Activated CD4-positive, alpha-beta T cell treated with anti-CD3 and anti-CD28 coated beads, Interleukin-2, Interleukin-4, amounts not matched to agents 100 ng/mL and 50 ng/mL, durations not matched to agents 16 hours and 8 hours (primary cell): ENCODE results near the gene AHDC1.

Experiments
- DNase-seq: peaks from one replicate; pipeline ENCODE4 v3.0.0-alpha.2; 2020; ENCODE audit warnings: low spot score

The AHDC1 gene

GRCh38 chr1:27584453-27584852, 19.5 kb downstream of the AHDC1 start:
- no peak for DNase-seq

GRCh38 chr1:27583479-27583878, 20.5 kb downstream of the AHDC1 start:
- no peak for DNase-seq

DNA sequence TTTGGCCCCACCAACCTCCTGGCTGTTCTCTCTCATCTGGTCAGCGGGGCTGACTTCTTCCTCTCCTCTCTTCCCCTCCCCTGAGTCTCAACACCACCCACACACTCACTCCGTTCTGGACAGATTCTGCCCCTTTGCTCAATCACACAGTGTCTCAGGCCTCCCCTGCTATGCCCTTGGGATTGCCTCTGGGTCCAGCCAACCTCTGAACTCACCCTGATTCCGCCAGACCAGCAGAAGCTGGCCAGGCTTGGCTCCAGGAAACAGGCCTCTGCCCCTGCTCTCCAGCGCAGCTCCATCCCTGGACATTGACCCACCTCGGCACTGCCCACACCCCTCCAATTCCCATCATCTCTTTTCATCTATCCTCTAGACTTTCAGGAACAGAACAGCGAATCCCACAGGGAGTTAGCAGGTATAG, 22.1 kb downstream of the AHDC1 start:
- no peak for DNase-seq

DNA sequence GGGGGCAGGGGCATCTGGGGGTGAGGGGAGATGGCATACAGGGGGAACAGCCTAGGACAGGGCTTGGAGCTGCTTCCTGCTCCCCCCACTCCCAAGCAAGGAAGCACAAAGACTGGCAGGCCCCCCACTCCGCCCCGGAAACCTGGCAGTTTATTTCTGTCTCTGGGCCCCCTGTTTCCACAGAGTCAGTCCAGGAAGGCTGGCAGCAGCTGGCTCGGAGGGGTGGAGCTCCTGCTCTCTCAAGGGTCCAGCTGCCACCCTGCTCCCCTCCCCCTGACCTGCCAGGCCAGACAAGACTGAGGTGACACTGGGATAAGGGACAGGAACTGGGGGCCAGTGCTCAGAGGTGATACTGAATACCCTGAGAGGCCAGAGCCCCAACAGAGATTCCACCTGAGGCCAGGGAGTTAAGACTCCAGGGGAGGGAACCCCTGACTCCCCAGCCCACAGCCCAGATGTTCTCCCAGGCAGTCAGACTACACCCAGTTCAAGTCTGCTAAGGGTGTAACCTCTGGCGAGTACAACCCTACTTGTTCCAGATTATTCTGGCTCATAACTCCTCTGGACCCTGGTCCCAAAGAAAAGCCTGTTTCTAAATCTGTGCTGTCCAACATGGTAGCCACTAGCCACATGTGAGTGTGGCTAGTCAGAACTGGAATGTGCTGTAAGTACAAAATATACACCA, 26.3 kb downstream of the AHDC1 start:
- no peak for DNase-seq

GRCh38 chr1:27576806-27577227, 27.1 kb downstream of the AHDC1 start:
- DNase-seq: no peak

DNA sequence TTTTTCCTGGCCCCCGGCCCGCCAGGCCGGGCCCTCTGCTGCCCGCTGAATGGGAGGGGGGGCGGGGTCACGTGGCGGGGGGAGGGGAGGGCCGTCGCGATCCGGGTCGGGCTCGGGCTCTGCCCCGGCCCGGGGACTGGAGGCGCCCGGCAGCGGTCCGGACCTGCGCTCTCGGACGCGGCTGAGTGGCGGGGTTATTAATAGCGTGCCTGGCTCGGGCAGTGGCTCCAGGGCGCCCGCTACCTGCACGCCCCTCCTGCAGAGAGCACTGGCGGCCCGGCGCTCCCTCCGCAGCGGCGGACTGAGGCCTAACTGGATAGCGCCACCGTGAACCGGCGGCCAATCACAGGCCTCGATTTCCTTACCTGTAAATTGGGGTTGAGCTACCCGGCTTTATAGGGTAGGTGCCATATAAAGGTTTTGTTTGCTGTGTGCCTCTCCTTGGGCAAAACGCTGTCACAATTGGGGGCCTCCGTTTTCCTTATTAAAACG, 28.1 kb downstream of the AHDC1 start:
- no peak for DNase-seq

GRCh38 chr1:27574871-27575831, 28.8 kb downstream of the AHDC1 start:
- DNase-seq: no peak

GRCh38 chr1:27574001-27574781, 29.8 kb downstream of the AHDC1 start:
- no peak for DNase-seq

DNA sequence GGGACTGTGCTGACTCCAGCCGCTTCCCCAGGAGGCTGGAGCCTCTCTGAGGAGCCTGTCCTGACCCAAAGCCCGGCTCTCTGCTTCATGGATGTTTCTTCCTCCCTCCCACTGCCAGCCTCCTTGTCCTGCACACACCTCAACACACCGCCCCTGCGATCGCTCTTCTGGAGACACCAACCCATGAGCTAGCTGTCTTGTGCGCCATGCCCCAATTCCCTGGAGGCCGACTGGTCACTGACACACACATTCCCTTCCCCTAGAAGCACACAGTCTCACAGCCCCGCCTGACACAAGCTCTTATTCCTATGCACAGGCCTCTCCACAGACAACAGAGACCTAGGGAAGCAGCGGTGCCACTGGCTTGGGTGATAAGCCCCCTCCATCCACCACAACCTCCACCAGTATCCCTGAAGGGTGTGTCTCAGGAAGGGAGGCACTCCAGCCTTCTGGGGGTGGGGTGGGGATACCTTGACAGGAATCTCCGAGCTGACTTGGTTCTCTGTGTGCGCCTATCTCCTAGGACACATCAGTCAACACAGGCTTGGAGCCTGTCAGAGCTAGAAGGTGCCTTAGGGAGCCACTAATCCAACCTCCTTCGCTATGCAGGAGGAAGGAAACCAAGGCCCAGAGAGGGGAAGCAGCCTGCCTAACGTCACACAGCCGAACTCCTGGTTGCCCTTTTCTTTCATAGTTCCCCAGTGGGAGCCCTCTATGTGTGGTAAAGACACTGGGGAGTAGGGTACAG, 31.1 kb downstream of the AHDC1 start:
- DNase-seq: no peak

DNA sequence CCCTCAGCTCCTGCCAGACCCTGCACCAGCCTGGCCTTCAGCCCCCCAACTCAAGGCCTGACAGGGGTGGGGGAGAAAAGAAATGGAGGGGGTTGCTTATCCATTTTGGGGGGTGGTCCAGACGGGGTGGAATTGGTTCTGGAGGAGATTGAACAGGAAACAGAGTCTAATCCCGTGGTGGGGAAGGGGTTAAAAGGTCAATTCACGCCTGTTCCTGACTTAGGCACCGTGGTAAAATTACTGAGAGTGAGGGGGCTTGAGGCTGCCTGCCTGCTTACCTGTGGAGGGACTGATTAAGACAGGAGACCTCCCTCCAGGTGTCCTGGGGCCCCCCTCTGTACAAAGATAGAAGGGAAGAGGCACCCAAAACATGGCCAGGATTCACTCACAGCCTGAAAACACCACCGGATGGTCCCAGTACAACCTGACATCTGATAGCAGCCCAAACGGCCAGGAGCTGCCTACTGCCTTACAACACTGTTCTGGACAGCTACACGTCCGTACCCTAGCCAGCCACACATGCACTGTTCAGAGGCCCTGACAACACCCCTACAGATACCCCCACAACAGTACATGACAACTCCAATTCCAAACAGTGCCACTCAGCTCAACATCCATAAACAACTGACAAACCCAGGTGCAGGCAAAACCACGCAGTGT, 31.8 kb downstream of the AHDC1 start:
- DNase-seq: no peak

- no peak for DNase-seq
Measured at GRCh38 chr1:27571439-27572018, 32.4 kb downstream of the AHDC1 start.

DNA sequence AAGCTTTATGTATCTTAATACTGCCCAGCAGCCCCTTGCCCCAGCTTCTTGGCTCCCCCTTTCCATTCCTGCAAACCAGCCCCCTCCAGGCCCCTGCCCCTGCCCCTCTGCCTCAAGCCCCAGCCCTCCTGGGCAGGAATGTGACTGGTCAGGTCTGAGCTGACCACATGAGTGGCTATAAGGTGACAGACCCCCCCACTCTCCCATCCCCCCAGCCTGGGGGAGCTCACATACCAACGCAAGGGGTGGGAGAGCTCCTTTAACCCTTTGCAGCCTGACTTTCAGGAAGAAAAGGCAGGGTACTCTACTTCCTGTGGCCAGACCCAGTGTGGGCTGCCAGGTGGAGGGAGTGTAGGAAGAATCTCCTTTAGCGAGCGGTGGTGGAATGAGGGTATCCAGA, 33.2 kb downstream of the AHDC1 start:
- no peak for DNase-seq

DNA sequence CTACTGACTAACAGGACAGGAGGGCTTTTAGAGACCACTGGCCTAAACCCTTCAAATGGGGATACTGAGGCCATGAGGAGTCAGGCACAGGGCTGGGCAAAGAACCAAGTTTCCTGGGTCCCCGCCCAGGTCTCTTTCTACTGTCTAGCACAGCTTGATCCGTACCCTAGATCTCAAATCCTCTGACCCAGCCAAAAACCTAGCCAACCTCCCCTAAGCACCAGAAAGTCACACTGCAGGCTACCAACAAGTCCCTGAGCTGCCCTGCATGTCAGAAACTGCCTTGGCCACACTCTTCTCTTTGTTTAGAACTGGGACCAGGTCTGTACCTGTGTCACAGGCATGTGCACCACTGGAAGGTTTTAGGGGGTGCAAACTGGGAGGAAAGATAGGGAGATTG, 33.6 kb downstream of the AHDC1 start:
- DNase-seq: no peak

- no peak for DNase-seq
Measured at GRCh38 chr1:27569506-27570291, 34.2 kb downstream of the AHDC1 start.

GRCh38 chr1:27569088-27569460, 34.9 kb downstream of the AHDC1 start:
- no peak for DNase-seq

GRCh38 chr1:27568300-27569087, 35.5 kb downstream of the AHDC1 start:
- peak; percentile 95 for DNase-seq

- no peak for DNase-seq
Measured at GRCh38 chr1:27567971-27568299, 36.0 kb downstream of the AHDC1 start.

GRCh38 chr1:27567146-27567526, 36.8 kb downstream of the AHDC1 start:
- no peak for DNase-seq

DNA sequence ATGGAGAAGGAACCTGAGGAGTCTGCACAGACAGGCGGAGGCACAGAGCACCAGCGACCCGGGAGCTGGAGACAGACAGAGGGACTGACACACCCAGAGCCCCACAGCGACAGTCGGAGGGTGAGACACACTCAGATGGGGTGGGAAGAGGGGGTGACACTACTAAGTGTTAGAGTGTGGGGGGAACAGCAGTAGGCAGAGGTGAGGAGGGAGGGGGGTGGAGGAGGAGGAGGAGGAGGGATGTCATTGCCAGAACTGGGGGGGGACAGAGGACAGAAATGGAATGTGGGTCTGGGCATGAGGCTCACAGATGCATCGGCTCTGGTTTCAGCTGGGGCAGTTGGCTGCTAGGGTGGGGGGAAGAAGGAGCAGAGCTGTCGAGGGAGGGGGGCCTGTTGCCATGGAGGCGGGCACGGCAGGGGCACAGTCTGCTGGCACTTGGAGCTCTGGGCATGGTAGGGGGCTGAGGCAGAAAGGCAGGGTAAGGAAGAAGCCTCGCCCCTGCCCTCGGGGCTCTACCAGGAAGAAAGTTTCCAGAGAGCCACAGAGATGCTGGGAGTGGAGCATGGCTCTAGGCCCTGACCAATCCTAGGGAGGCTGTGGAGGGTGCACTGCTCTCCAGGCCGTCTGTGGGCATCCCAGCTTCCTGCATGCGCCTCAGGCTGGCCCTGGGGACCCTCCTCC, 37.3 kb downstream of the AHDC1 start:
- DNase-seq: no peak
